NCI-H460 (cell line): ENCODE data around the gene MYL7. TPM values are rescaled to one million over a fixed set of nuclear protein-coding genes. Genes with fewer than 3 reads are reported as not detected.

ENCODE experiments used
- small RNA-seq, 2 experiments: library from RNA; depleted of rRNA; stranded (forward); fragments of <200 nt; gene quantifications; one replicate each; pipeline ENCODE3, GENCODE V24; 2014
- total RNA-seq: library from RNA; depleted of rRNA; stranded (reverse); fragments of >200 nt; shearing (Covaris generic); gene quantifications from 2 replicates; pipeline ENCODE4 v1.2.3, GENCODE V29; 2014; rRNA removed

Gene MYL7
- total RNA-seq, 1 experiment from 2014 or later: not detected

Small RNAs within 50 kb of the gene (small RNA-seq; reads per million reads assigned to genes)
- 0 reads per million in 2 experiments for gene RNA5SP230

Other genes with a start within 250 kb of the MYL7 start
- 24.0 and 25.3 TPM in 2 replicates for gene URGCP, start 234.7 kb downstream of the MYL7 start, total RNA-seq
- gene UBE2D4, start 214.9 kb downstream of the MYL7 start, total RNA-seq: 13.9 and 18.3 TPM in 2 replicates
- gene SPDYE1, start 143.4 kb downstream of the MYL7 start, total RNA-seq: not detected in 2 replicates
- 29.9 and 30.5 TPM in 2 replicates for gene DBNL, start 96.6 kb downstream of the MYL7 start, total RNA-seq
- not detected in 2 replicates for gene PGAM2, start 75.8 kb downstream of the MYL7 start, total RNA-seq
- 7.9 and 9.3 TPM in 2 replicates for gene POLM, start 58.8 kb downstream of the MYL7 start, total RNA-seq
- gene AEBP1, start 37.0 kb downstream of the MYL7 start, total RNA-seq: not detected in 2 replicates
- 151 and 174 TPM in 2 replicates for gene POLD2, start 17.8 kb downstream of the MYL7 start, total RNA-seq
- gene GCK, start 48.1 kb upstream of the MYL7 start, total RNA-seq: not detected in 2 replicates
- 59.1 and 77.7 TPM in 2 replicates for gene YKT6, start 59.6 kb upstream of the MYL7 start, total RNA-seq
- gene CAMK2B, start 184.3 kb upstream of the MYL7 start, total RNA-seq: 0.15 TPM in 1 of 2 replicates, not detected in the other